Measurements from ENCODE around the gene ANAPC2.
A peak's percentile ranks its signal among the peaks of the same experiment; 100 is the strongest.

Gene ANAPC2

GRCh38 chr9:137213160-137214060 lies 25.1 kb upstream of the ANAPC2 start:
- H3K27ac ChIP-seq (ENCODE audit: insufficient read depth, low read length, poor library complexity, severe bottlenecking) = no peak overlapping the region
- no peak overlapping the region for H3K4me3 ChIP-seq (ENCODE audit: insufficient read depth, low read depth, low read length, poor library complexity, severe bottlenecking)
- peaks cover 3% of the 10 kb centered on the region for H3K36me3 ChIP-seq (ENCODE audit: control insufficient read depth, insufficient read depth, low read length)

DNA sequence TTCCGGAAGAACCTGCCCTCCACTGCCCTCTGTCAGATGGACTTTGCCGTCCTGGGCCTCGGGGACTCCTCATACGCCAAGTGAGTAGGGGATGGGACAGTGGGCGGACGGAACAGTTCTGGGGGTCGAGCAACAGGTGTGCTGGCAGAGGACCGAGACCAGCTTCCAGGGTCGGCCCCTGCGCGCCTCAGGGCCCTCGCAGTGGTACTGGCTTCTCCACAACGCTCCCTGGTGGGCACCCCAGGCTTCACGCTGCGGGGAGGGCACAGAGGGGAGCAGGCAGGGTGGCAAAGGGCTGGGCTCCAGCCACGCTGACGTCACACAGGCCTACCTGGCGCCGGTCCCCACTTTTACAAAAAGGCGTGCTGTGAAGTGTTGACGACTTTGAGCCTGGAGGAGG lies 24.2 kb upstream of the ANAPC2 start:
- peaks cover 3% of the 10 kb centered on the region for H3K36me3 ChIP-seq (ENCODE audit: control insufficient read depth, insufficient read depth, low read length)
- H3K9me3 ChIP-seq (ENCODE audit: control insufficient read depth, low read length) = no peaks in the 10 kb centered on the region
- H3K4me1 ChIP-seq (ENCODE audit: control insufficient read depth, insufficient read depth, low read length, poor library complexity, severe bottlenecking) = peaks cover 1% of the 10 kb centered on the region

More at GRCh38 chr9:137213160-137214060, 25.1 kb upstream of the ANAPC2 start:
- H3K4me1 ChIP-seq (ENCODE audit: control insufficient read depth, insufficient read depth, low read length, poor library complexity, severe bottlenecking) = peaks cover 3% of the 10 kb centered on the region
- no peaks in the 10 kb centered on the region for H3K9me3 ChIP-seq (ENCODE audit: control insufficient read depth, low read length)
- no peak for DNase-seq
- no peaks in the 10 kb centered on the region for H3K27me3 ChIP-seq (replicated peaks; ENCODE audit: control insufficient read depth, insufficient read depth, low read length, poor library complexity, severe bottlenecking)

DNA sequence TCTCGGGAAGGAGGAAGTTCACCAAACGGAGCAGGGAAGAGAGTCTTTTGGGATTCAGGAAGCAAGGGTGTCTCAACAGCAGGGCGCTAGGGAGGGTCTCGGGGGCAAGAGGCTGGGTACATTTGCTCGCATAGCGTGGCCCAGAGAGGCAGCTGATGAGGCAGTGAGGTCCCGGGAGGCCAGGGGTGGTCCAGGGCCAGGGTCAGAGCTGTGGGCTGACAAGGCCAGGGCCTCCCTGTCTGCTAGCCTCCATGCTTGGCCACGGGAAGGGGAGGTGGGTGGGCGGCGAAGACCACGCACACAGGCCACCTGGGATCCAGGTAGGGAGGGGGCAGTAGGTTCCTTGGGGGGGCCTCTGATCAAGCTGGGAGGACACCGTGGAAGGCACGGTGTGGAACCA lies 23.2 kb upstream of the ANAPC2 start:
- H3K4me1 ChIP-seq (ENCODE audit: control insufficient read depth, insufficient read depth, low read length, poor library complexity, severe bottlenecking) = peaks cover 3% of the 10 kb centered on the region
- H3K9me3 ChIP-seq (ENCODE audit: control insufficient read depth, low read length) = no peaks in the 10 kb centered on the region
- H3K27me3 ChIP-seq (replicated peaks; ENCODE audit: control insufficient read depth, insufficient read depth, low read length, poor library complexity, severe bottlenecking) = no peaks in the 10 kb centered on the region
- H3K27ac ChIP-seq (ENCODE audit: insufficient read depth, low read length, poor library complexity, severe bottlenecking) = no peak overlapping the region
- no peak for DNase-seq
- H3K36me3 ChIP-seq (ENCODE audit: control insufficient read depth, insufficient read depth, low read length) = peaks cover 3% of the 10 kb centered on the region
- no peak overlapping the region for H3K4me3 ChIP-seq (ENCODE audit: insufficient read depth, low read depth, low read length, poor library complexity, severe bottlenecking)

More for the DNA sequence above, 24.2 kb upstream of the ANAPC2 start:
- H3K27ac ChIP-seq (ENCODE audit: insufficient read depth, low read length, poor library complexity, severe bottlenecking) = no peak overlapping the region
- no peaks in the 10 kb centered on the region for H3K27me3 ChIP-seq (replicated peaks; ENCODE audit: control insufficient read depth, insufficient read depth, low read length, poor library complexity, severe bottlenecking)
- no peak overlapping the region for H3K4me3 ChIP-seq (ENCODE audit: insufficient read depth, low read depth, low read length, poor library complexity, severe bottlenecking)
- no peak for DNase-seq

- Histone ChIP-seq H3K27ac (ENCODE audit: insufficient read depth, low read length, poor library complexity, severe bottlenecking) (no peak overlapping the region), H3K9me3 (ENCODE audit: control insufficient read depth, low read length) (no peaks in the 10 kb centered on the region), H3K4me1 (ENCODE audit: control insufficient read depth, insufficient read depth, low read length, poor library complexity, severe bottlenecking) (peaks cover 24% of the 10 kb centered on the region), H3K36me3 (ENCODE audit: control insufficient read depth, insufficient read depth, low read length) (peaks cover 3% of the 10 kb centered on the region), H3K27me3 (replicated peaks; ENCODE audit: control insufficient read depth, insufficient read depth, low read length, poor library complexity, severe bottlenecking) (no peaks in the 10 kb centered on the region), H3K4me3 (ENCODE audit: insufficient read depth, low read depth, low read length, poor library complexity, severe bottlenecking) (peak overlapping the region; percentile 77)
- no peak for DNase-seq
Observed at GRCh38 chr9:137206602-137207001, 18.2 kb upstream of the ANAPC2 start.

GRCh38 chr9:137205126-137206069 lies 17.0 kb upstream of the ANAPC2 start, which contains the start of the genes NDOR1 and TMEM203:
Gene NDOR1, plus strand, starts transcription at chr9:137205700. Its CDS starts 78 bp downstream, at chr9:137205778.
Gene TMEM203, minus strand, starts transcription at chr9:137205648. Its CDS starts 234 bp downstream, at chr9:137205414.
- Histone ChIP-seq H3K27me3 (replicated peaks; ENCODE audit: control insufficient read depth, insufficient read depth, low read length, poor library complexity, severe bottlenecking) (no peaks in the 10 kb centered on the region), H3K4me1 (ENCODE audit: control insufficient read depth, insufficient read depth, low read length, poor library complexity, severe bottlenecking) (peaks cover 30% of the 10 kb centered on the region), H3K4me3 (ENCODE audit: insufficient read depth, low read depth, low read length, poor library complexity, severe bottlenecking) (peak within 1 kb of the TSS; percentile 77), H3K27ac (ENCODE audit: insufficient read depth, low read length, poor library complexity, severe bottlenecking) (peak within 1 kb of the TSS; percentile 89), H3K36me3 (ENCODE audit: control insufficient read depth, insufficient read depth, low read length) (peaks cover 3% of the 10 kb centered on the region), H3K9me3 (ENCODE audit: control insufficient read depth, low read length) (no peaks in the 10 kb centered on the region)
- DNase-seq = peak; percentile 88 to 93 (median 89)

GRCh38 chr9:137204731-137205125 lies 16.4 kb upstream of the ANAPC2 start:
- Histone ChIP-seq H3K36me3 (ENCODE audit: control insufficient read depth, insufficient read depth, low read length) (peaks cover 3% of the 10 kb centered on the region), H3K9me3 (ENCODE audit: control insufficient read depth, low read length) (no peaks in the 10 kb centered on the region), H3K4me3 (ENCODE audit: insufficient read depth, low read depth, low read length, poor library complexity, severe bottlenecking) (peak overlapping the region; percentile 77), H3K27me3 (replicated peaks; ENCODE audit: control insufficient read depth, insufficient read depth, low read length, poor library complexity, severe bottlenecking) (no peaks in the 10 kb centered on the region), H3K4me1 (ENCODE audit: control insufficient read depth, insufficient read depth, low read length, poor library complexity, severe bottlenecking) (peaks cover 32% of the 10 kb centered on the region), H3K27ac (ENCODE audit: insufficient read depth, low read length, poor library complexity, severe bottlenecking) (peak overlapping the region; percentile 89)
- DNase-seq = no peak

GRCh38 chr9:137202966-137203365 lies 14.6 kb upstream of the ANAPC2 start:
- no peak for DNase-seq
- peaks cover 37% of the 10 kb centered on the region for H3K4me1 ChIP-seq (ENCODE audit: control insufficient read depth, insufficient read depth, low read length, poor library complexity, severe bottlenecking)

GRCh38 chr9:137201205-137201868 lies 13.0 kb upstream of the ANAPC2 start:
- Histone ChIP-seq H3K4me1 (ENCODE audit: control insufficient read depth, insufficient read depth, low read length, poor library complexity, severe bottlenecking) (peaks cover 32% of the 10 kb centered on the region), H3K27me3 (replicated peaks; ENCODE audit: control insufficient read depth, insufficient read depth, low read length, poor library complexity, severe bottlenecking) (no peaks in the 10 kb centered on the region), H3K27ac (ENCODE audit: insufficient read depth, low read length, poor library complexity, severe bottlenecking) (peak overlapping the region; percentile 83), H3K4me3 (ENCODE audit: insufficient read depth, low read depth, low read length, poor library complexity, severe bottlenecking) (peak overlapping the region; percentile 78), H3K36me3 (ENCODE audit: control insufficient read depth, insufficient read depth, low read length) (no peaks in the 10 kb centered on the region), H3K9me3 (ENCODE audit: control insufficient read depth, low read length) (no peaks in the 10 kb centered on the region)
- DNase-seq = no peak

More at GRCh38 chr9:137202966-137203365, 14.6 kb upstream of the ANAPC2 start:
- Histone ChIP-seq H3K36me3 (ENCODE audit: control insufficient read depth, insufficient read depth, low read length) (no peaks in the 10 kb centered on the region), H3K9me3 (ENCODE audit: control insufficient read depth, low read length) (no peaks in the 10 kb centered on the region), H3K27me3 (replicated peaks; ENCODE audit: control insufficient read depth, insufficient read depth, low read length, poor library complexity, severe bottlenecking) (no peaks in the 10 kb centered on the region), H3K4me3 (ENCODE audit: insufficient read depth, low read depth, low read length, poor library complexity, severe bottlenecking) (no peak overlapping the region), H3K27ac (ENCODE audit: insufficient read depth, low read length, poor library complexity, severe bottlenecking) (no peak overlapping the region)
